NCI-H2081 (cell line): ENCODE measurements around the gene CAMSAP3.
A peak's percentile ranks its signal among the peaks of the same experiment; 100 is the strongest.

Source experiments
- DNase-seq, 2 experiments: peaks; one replicate each; lab custom pipeline; 2025; lab: John Stamatoyannopoulos, UW

CAMSAP3 gene, protein sequence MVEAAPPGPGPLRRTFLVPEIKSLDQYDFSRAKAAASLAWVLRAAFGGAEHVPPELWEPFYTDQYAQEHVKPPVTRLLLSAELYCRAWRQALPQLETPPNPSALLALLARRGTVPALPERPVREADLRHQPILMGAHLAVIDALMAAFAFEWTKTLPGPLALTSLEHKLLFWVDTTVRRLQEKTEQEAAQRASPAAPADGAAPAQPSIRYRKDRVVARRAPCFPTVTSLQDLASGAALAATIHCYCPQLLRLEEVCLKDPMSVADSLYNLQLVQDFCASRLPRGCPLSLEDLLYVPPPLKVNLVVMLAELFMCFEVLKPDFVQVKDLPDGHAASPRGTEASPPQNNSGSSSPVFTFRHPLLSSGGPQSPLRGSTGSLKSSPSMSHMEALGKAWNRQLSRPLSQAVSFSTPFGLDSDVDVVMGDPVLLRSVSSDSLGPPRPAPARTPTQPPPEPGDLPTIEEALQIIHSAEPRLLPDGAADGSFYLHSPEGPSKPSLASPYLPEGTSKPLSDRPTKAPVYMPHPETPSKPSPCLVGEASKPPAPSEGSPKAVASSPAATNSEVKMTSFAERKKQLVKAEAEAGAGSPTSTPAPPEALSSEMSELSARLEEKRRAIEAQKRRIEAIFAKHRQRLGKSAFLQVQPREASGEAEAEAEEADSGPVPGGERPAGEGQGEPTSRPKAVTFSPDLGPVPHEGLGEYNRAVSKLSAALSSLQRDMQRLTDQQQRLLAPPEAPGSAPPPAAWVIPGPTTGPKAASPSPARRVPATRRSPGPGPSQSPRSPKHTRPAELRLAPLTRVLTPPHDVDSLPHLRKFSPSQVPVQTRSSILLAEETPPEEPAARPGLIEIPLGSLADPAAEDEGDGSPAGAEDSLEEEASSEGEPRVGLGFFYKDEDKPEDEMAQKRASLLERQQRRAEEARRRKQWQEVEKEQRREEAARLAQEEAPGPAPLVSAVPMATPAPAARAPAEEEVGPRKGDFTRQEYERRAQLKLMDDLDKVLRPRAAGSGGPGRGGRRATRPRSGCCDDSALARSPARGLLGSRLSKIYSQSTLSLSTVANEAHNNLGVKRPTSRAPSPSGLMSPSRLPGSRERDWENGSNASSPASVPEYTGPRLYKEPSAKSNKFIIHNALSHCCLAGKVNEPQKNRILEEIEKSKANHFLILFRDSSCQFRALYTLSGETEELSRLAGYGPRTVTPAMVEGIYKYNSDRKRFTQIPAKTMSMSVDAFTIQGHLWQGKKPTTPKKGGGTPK

DNA sequence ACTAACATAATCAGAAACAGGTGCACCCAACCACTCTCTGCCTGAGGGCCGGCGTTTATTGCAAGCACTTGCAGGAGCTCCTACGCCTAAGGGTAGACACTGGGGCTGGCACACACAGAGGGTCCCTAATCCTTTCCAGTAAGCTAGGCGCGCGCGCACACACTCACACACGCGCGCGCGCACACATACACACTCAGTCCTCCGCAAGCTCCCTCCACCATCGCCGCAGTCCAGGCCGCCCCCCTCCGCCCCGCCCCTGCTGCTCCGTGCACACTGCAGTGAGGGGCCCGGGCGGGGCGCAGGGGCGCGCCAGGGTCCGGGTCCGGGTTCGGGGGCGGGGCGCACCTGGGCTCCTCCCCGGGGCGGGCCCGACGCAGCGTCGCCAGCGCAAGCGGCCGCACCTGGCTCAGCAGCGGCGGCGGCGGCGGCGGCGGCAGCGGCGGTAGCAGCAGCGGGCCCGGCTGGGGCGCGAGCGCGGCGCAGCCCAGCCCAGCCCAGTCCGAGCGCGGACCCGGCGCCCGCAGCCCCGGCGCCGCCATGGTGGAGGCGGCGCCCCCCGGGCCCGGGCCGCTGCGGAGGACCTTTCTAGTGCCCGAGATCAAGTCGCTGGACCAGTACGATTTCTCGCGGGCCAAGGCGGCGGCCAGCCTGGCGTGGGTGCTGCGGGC lies at the start of gene CAMSAP3:
TSS of gene CAMSAP3 (plus strand) at position 398 of the 668 bp plus-strand sequence. CDS start at position 538, 140 bp downstream.
- DNase-seq, result peak; percentile 53 to 74

DNA sequence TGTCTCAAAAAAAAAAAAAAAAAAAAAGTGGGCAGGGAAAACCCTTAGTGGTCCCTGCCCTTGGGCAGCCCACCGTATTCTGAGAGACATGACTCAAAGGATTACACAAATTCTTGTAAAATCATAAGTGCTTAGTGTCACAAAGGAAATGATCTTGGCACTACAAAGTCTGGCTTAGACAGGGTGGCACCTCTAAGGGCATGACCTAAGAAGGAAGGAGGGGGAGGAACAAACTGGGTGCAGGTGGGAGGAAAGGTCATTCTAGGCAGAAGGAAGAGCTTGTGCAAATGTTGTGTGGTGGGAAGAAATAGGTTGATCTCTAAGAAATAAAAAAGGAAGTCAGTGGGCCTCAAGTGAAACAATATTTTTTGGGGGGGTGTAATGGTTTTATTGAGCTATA lies 49.8 kb upstream of the CAMSAP3 start:
- no peak for DNase-seq

DNA sequence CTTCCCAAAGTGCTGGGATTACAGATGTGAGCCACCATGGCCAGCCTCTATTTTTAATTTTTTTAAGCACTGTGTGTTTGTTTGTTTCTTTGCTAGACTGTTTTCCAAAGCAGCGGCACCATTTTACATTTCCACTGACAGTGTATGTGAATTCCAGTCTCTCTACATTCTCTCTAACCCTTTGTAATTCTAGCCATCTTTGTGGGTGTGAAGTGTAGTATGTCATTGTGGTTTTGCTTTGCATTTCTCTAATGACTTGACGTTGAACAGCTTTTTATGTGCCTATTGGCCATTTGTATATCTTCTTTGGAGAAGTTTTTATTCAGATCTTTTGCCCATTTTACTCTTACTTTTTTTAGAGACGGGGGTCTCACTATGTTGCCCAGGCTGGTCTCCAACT lies 48.5 kb upstream of the CAMSAP3 start:
- DNase-seq, result no peak

DNA sequence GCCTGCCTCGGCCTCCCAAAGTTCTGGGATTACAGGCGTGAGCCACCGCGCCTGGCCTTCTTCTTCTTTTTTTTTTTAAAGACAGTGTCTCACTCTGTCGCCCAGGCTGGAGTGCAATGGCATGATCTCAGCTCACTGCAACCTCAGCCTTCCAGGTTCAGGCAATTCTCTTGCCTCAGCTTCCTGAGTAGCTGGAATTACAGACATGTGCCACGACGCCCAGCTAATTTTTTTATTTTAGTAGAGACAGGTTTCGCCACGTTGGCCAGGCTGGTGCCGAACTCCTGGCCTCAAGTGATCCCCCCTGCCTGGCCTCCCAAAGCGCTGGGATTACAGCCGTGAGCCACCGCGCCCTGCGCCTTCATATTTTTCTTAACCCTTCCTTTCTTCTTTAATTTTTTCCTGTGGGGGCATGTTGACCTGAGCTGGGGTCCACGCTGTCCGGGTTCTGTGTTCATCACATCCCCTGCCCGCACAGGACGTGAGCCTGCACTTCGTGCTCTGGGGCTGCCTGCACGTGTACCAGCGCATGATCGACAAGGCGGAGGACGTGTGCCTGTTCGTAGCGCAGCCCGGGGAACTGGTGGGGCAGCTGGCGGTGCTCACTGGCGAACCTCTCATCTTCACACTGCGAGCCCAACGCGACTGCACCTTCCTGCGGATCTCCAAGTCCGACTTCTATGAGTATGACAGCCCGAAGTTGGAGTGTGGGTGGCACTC lies 46.1 kb upstream of the CAMSAP3 start:
- no peak for DNase-seq

DNA sequence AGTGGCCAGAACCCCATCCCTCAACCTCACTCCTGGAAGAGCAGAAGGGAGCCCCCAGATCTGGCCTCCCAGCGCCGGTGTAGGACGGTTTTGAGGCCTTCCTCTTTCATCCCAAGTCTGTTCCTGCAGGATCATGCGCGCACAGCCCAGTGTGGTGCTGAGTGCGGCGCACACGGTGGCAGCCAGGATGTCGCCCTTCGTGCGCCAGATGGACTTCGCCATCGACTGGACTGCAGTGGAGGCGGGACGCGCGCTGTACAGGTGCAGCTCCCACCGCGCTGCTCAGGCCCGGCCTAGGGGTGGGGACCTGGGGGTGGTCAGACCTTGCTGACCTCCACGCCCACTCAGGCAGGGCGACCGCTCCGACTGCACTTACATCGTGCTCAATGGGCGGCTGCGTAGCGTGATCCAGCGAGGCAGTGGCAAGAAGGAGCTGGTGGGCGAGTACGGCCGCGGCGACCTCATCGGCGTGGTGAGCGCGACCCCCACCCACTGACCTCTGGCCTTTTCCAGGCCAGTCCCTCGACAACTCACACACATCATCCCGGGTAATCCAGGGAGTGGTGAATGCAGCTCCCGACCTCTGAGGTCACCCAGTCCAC lies 45.4 kb upstream of the CAMSAP3 start:
- no peak for DNase-seq

DNA sequence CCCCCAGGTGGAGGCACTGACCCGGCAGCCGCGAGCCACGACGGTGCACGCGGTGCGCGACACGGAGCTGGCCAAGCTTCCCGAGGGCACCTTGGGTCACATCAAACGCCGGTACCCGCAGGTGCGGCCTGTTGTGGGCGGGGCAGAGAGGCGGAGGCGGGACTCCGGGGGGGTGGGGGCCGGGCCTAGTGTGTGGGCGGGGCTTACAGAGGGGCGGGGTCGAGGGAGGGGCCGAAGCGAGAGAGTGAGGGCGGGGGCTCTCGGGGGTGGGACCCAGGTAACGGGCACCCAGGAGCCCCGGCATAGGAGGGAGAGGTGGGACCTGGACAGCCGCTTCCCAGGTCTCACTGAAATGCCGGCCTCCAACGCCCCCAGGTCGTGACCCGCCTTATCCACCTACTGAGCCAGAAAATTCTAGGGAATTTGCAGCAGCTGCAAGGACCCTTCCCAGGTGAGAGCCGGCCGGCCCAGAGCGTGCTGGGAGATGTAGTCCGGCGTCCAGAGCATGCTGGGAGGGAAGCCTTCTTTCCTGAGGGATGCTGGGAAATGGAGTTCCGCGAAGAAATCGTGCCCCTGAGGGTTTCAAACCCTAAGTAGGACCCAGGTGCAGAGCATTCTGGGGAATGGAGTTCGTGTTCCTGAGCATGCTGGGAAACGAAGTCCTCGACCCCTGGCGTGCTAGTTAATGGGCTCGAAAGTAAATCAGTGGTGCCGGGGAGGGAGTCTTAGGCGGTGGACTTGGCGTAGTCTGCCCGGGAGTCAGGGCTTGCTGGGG lies 44.5 kb upstream of the CAMSAP3 start:
- DNase-seq, result peak; percentile 17 to 22

DNA sequence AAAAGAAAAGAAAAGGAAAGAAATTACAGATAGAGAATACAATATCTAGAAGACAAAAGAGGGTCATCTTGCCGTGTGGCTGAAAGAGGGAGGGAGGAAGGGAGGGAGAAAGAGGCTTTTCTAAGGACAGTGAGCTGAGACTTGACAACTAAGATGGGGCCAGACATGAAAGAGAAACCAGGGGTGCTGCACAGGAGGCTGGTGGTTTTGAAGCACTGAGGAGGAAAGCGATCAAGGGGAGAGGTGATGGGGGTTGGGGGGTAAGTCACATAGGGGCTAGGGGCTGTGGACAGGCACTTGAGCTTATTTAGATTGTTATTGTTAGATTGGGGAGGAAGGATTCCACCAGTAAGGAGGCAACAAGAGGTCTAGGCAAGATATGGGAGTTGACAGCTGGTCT lies 42.9 kb upstream of the CAMSAP3 start:
- DNase-seq, result no peak

DNA sequence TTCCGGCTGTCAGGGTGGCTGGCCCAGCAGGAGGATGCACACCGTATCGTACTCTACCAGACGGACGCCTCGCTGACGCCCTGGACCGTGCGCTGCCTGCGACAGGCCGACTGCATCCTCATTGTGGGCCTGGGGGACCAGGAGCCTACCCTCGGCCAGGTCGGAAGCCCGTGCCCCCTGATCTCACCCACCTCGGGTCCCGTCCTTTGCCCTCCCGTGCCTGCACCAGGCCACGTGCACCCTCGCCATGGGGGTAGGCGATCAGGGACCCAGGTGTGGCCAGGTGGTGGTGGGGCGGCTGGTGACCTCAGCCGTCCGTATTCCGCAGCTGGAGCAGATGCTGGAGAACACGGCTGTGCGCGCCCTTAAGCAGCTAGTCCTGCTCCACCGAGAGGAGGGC lies 41.1 kb upstream of the CAMSAP3 start:
- no peak for DNase-seq

DNA sequence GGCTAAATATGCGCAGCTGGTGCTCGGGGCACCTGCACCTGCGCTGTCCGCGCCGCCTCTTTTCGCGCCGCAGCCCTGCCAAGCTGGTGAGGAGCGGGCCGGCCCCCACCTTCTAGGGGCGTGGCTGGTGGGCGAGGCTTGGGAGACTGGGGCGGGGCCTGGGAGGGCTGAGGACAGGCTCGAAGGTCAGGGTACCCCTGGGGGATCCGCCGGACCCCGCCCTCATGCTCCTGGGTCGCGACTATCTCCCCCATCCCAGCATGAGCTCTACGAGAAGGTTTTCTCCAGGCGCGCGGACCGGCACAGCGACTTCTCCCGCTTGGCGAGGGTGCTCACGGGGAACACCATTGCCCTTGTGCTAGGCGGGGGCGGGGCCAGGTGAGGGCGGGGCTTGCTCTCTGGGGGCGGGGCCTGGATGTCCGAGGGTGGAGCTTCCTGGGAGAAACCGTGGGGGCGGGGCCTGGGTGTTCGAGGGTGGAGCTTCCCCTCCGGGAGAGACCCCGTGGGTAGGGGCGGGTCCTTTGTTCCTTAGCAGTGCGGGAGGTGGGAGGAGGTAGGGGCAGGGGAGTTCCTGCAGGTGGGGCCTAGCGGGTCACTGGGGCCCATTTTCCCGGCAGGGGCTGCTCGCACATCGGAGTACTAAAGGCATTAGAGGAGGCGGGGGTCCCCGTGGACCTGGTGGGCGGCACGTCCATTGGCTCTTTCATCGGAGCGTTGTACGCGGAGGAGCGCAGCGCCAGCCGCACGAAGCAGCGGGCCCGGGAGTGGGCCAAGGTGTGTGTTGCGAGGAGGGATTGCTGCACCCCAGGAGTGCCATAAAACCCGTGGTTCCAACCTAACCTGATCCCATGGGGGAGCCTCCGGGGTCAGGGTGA lies 40.4 kb upstream of the CAMSAP3 start:
- DNase-seq, result no peak

DNA sequence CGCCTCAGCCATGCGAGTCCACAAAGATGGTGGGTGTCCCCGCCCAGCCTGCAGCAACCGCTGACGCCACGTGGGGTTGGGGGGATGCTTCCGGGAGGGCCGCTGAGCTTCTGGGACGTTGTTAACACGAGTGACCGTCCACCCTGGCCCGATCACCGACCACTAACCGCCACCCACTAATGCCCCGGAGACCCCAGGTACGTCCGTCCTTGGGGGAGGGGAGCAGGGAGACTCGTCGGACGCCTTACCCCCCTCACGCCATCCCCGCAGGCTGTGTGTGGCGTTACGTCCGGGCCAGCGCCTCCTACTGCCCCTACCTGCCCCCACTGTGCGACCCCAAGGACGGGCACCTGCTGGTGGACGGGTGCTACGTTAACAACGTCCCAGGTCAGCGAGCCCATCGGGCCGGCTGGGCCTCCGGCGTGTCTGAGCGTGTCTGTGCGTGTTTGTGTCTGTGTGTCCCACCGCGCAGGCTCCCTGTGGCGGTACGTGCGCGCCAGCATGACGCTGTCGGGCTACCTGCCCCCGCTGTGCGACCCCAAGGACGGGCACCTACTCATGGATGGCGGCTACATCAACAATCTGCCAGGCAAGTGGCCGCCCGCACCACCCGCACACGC lies 38.9 kb upstream of the CAMSAP3 start:
- DNase-seq, result no peak

DNA sequence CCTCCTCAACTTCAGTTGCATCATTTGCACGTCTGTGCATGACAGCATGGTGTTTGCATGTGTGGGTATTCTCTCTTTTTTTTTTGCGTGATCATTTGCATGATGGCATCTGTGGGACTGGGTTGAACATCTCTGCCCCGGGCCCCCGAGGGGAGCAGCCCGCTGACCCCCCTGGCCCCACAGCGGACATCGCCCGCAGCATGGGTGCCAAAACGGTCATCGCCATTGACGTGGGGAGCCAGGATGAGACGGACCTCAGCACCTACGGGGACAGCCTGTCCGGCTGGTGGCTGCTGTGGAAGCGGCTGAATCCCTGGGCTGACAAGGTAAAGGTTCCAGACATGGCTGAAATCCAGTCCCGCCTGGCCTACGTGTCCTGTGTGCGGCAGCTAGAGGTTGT lies 37.0 kb upstream of the CAMSAP3 start:
- no peak for DNase-seq

DNA sequence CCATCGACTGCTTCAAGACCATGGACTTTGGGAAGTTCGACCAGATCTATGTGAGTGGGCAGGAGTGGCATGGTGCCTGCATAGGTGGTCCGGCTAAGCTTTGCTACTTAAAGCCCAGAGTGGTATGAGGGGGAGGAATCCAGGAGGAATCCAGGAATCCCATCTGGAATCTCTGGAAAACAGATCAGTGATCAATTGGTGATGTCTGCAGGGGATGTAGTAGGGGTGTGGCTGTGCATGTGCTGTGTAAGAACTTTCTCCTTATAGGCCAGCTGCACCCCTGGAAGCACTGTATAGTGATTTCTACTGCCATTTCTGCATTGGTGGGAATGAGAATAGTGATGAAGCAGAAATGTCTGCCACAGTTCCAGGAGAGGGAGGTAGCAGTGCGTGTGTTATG lies 36.6 kb upstream of the CAMSAP3 start:
- no peak for DNase-seq

DNA sequence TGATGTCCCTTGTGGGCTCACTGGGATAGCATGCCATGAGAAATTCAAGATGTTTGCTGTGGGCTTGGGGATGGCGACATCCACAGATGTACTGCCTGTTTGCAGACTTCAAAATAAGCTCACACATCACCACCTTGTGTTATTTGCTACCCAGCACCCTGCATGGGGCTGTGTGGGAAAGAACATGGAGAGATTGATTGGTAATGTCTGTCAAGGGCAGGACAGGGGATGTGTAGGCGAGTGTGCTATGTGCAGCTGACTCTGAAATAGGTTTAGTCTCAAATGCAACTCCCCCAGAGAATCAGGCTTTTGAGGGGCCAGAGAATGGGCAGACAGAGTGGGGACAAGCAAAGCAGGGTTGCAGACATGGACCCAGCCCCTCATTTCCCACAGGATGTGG lies 35.4 kb upstream of the CAMSAP3 start:
- DNase-seq, result no peak

DNA sequence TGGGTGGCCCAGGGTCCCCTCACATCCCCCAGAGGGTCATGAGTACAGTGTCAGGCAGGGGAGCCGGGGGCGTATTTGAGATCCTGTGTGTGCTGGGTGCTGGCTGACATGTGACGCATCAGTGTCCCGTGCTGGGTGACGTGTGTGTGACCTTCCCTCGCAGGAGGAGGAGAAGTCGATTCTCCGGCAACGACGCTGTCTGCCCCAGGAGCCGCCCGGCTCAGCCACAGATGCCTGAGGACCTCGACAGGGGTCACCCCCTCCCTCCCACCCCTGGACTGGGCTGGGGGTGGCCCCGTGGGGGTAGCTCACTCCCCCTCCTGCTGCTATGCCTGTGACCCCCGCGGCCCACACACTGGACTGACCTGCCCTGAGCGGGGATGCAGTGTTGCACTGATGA lies 34.3 kb upstream of the CAMSAP3 start:
- DNase-seq, result no peak

DNA sequence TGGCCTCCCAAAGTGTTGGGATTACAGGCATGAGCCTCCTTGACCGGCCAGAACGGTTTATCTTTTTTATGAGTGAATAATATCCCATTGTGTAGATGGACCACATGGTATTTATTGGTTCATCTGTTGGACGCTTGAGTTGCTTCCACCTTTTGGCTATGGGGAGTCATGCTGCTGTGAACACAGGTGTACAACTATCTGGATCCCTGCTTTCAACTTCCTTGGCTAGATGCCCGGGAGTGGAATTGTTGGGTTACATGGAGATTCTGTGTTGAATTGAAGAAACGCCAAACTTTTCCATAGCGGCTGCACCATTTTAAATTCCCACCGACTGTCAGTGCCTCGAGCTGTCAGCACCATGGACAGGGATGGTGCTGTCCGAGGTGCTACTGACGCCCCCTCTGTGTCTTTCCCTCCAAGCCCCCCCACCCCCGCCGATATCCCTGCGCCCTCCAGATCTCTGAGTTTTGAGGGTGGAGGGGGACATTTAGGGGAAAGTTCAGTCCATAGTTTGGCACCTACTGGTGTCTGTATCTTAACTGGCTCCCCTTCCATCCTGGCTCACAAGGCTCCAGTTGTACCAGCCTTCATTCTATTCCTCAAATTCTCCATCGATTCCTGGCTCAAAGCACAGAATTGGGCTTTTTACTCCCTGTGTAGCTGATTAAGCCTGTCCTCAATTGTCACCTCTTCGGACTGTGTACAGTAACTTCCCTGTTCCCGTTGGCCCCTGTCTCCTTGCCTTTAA lies 32.8 kb upstream of the CAMSAP3 start:
- no peak for DNase-seq

DNA sequence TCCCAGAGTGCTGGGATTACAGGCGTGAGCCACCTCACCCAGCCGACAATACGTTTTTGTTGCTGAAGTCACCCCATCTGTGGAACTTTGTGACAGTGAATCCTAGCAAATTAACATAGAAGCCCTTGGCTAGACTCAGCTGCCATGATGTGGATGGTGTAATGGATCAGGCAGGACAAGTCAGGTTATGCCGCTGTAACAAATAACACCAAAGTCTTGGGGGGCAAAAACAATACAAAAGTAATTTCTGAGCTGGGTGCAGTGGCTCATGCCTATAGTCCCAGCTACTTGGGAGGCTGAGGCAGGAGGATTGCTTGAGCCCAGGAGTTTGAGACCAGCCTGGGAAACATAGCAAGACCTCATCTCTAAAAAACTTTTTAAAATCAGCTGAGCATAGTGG lies 30.8 kb upstream of the CAMSAP3 start:
- DNase-seq, result no peak

DNA sequence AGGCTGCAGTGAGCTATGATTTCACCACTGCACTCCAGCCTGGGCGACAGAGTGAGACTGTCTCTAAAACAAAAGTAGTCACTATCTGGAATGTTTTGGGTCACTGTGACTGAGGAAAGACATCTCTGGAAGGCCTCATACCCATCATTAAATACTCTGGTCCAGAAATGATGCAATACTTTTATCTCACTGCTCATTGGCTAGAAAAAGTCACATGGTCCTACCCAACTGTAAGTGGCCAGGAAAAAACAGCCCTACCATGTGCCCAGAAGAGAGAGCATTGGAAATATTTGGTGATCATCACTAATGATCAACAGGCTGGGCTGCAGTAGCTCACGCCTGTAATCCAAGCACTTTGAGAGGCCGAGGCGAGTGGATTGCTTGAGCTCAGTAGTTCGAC lies 30.3 kb upstream of the CAMSAP3 start:
- DNase-seq, result no peak

DNA sequence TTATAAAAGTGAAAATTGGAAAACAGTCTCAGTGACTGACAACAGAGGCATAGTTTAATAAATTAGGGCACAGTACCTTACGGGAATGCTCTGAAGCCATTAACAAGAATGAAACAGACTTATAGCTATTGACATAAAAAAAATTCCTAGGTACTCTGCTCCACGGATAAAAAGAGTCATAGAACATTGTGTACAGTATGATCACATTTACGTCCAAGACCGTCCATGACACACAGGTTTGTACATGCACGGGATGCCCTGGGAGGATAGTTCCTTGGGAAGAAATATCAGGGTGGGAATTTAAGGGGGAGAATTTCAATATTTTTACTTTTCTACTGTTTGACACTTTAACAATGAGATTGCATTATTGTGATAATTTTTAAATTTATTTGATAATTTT lies 24.9 kb upstream of the CAMSAP3 start:
- no peak for DNase-seq
